ENCODE measurements around the gene CT47A1. TPM values are rescaled to one million over a fixed set of nuclear protein-coding genes. Genes with fewer than 3 reads are reported as not detected.
"Not testable (repeated sequence)": the region's sequence is repeated elsewhere in the genome, so short reads cannot be mapped to it uniquely, and the experiment has no call there.

CT47A1 gene
- total RNA-seq, result not detected in 2 replicates
- total RNA-seq (2013), result not detected
- polyA plus RNA-seq, result not detected in 2 replicates
- polyA minus RNA-seq, result not detected in 2 replicates

DNA sequence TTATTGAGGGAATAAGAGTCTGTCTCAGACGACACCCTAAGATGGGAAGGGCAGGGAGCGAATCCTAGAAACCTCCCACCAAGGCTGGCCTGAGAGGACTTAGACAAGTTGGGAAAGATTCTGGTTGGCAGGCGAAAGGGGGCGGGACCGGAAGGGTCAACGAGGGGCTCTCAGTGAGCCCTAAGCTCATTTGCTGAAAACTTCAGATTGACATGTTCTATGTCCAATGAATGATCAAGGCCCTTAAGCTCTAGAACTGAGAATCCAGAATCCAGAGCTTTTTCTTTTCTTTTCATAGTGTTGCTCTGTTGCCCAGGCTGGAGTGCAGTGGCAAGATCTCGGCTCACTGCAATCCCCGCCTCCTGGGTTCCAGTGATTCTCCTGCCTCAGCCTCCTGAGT lies at the start of gene CT47A1:
TSS of gene CT47A1 (minus strand) at position 101 of the 400 bp plus-strand sequence. CDS start 231 bp downstream, outside the sequence.
- H3K4me1 Mint-ChIP-seq; CTCF ChIA-PET; H3K9ac ChIP-seq (ENCODE audit: low read length); H3K4me2 ChIP-seq (replicated peaks; ENCODE audit: low read depth, low read length, poor library complexity, severe bottlenecking); POLR2A ChIA-PET; H2AFZ ChIP-seq (ENCODE audit: insufficient read depth, low read depth, low read length, poor library complexity, severe bottlenecking); H3K27me3 Mint-ChIP-seq; intact Hi-C loops (cut with micrococcal nuclease); H3K27ac ChIP-seq (ENCODE audit: low read length in 2 of 2); H3K4me1 ChIP-seq (ENCODE audit: control insufficient read depth in 2 of 2, insufficient read depth in 2 of 2, low read length in 2 of 2); H3K9me3 ChIP-seq (ENCODE audit: control extremely low read depth in 1 of 3, control insufficient read depth in 2 of 3, insufficient read depth in 1 of 3, low read length in 2 of 3); H3K4me3 Mint-ChIP-seq; H3K27me3 ChIP-seq (replicated peaks in 1 of 4; ENCODE audit: control extremely low read depth in 1 of 4, control insufficient read depth in 3 of 4, insufficient read depth in 4 of 4, low read length in 3 of 4); H3K4me3 ChIP-seq (ENCODE audit: control extremely low read depth in 1 of 5, extremely low read depth in 1 of 5, insufficient read depth in 1 of 5, low read depth in 2 of 5, low read length in 4 of 5); H4K20me1 ChIP-seq (ENCODE audit: control insufficient read depth, insufficient read depth, low read length, poor library complexity, severe bottlenecking); H3K27ac Mint-ChIP-seq; DNase-seq; H3K79me2 ChIP-seq (ENCODE audit: control insufficient read depth, insufficient read depth, low read length); ATAC-seq (ENCODE audit: low read depth); H3K36me3 ChIP-seq (replicated peaks in 1 of 2; ENCODE audit: control extremely low read depth in 1 of 2, control insufficient read depth in 1 of 2, extremely low read depth in 1 of 2, insufficient read depth in 2 of 2, low read length in 1 of 2); H3K9me3 Mint-ChIP-seq (ENCODE audit: insufficient read depth): not testable (repeated sequence)
- no CpG with 5 or more reads among the region's 8 CpGs for WGBS (ENCODE audit: insufficient coverage)

DNA sequence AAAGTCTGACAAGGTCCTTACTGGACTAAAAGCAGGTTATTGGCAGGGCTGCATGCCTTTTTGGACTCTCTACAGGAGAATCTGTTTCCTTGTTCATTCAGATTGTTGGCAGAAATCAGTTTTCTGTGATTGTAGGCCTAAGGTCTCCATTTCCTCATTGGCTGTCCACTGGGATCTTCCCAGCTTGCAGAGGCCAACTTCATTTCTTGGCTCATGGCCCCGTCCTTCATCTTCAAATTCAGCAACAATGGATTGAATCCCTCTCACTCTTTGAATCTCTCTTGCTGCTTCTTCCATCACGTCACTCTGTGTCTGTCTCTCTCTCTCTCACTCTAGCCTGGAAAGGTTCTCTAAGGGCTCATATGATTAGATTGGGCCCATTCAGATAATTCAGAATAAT lies 47.0 kb upstream of the CT47A1 start:
- H2AFZ ChIP-seq (ENCODE audit: insufficient read depth, low read depth, low read length, poor library complexity, severe bottlenecking), result no peak overlapping the region
- intact Hi-C loops (cut with micrococcal nuclease), result no loop called here
- no peaks in the 10 kb centered on the region for H4K20me1 ChIP-seq (ENCODE audit: control insufficient read depth, insufficient read depth, low read length, poor library complexity, severe bottlenecking)
- H3K4me2 ChIP-seq (replicated peaks; ENCODE audit: low read depth, low read length, poor library complexity, severe bottlenecking), result no peak overlapping the region
- no peaks in the 10 kb centered on the region for H3K27me3 ChIP-seq (replicated peaks in 1 of 4; ENCODE audit: control extremely low read depth in 1 of 4, control insufficient read depth in 3 of 4, insufficient read depth in 4 of 4, low read length in 3 of 4)
- TF ChIP-seq, protein P1, sequence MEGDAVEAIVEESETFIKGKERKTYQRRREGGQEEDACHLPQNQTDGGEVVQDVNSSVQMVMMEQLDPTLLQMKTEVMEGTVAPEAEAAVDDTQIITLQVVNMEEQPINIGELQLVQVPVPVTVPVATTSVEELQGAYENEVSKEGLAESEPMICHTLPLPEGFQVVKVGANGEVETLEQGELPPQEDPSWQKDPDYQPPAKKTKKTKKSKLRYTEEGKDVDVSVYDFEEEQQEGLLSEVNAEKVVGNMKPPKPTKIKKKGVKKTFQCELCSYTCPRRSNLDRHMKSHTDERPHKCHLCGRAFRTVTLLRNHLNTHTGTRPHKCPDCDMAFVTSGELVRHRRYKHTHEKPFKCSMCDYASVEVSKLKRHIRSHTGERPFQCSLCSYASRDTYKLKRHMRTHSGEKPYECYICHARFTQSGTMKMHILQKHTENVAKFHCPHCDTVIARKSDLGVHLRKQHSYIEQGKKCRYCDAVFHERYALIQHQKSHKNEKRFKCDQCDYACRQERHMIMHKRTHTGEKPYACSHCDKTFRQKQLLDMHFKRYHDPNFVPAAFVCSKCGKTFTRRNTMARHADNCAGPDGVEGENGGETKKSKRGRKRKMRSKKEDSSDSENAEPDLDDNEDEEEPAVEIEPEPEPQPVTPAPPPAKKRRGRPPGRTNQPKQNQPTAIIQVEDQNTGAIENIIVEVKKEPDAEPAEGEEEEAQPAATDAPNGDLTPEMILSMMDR (IDR thresholded peaks at IDR 0.05), result no peak
- no peak for TF ChIP-seq EZH2 (IDR thresholded peaks at IDR 0.05; ENCODE audit: borderline replicate concordance, insufficient read depth, low read depth, low read length, poor library complexity, severe bottlenecking)
- H3K9ac ChIP-seq (ENCODE audit: low read length), result no peak overlapping the region
- DNase-seq (no peak), ATAC-seq (ENCODE audit: low read depth) (no peak)
- no peak overlapping the region for H3K27ac ChIP-seq (ENCODE audit: low read length in 2 of 2)
- CTCF ChIA-PET, result no interaction called here
- no peaks in the 10 kb centered on the region for H3K36me3 ChIP-seq (replicated peaks in 1 of 2; ENCODE audit: control extremely low read depth in 1 of 2, control insufficient read depth in 1 of 2, extremely low read depth in 1 of 2, insufficient read depth in 2 of 2, low read length in 1 of 2)
- Mint-ChIP-seq H3K4me1 (no peaks in the 10 kb centered on the region), H3K27me3 (peaks cover 10% of the 10 kb centered on the region), H3K4me3 (no peak overlapping the region), H3K9me3 (ENCODE audit: insufficient read depth) (no peaks in the 10 kb centered on the region), H3K27ac (no peak overlapping the region)
- WGBS (ENCODE audit: insufficient coverage), result 33% methylated on average over 1 of the region's 2 CpGs
- no peaks in the 10 kb centered on the region for H3K4me1 ChIP-seq (ENCODE audit: control insufficient read depth in 2 of 2, insufficient read depth in 2 of 2, low read length in 2 of 2)
- no peak overlapping the region for H3K4me3 ChIP-seq (ENCODE audit: control extremely low read depth in 1 of 5, extremely low read depth in 1 of 5, insufficient read depth in 1 of 5, low read depth in 2 of 5, low read length in 4 of 5)
- no peaks in the 10 kb centered on the region for H3K79me2 ChIP-seq (ENCODE audit: control insufficient read depth, insufficient read depth, low read length)
- POLR2A ChIA-PET, result no interaction called here
- no peaks in the 10 kb centered on the region for H3K9me3 ChIP-seq (ENCODE audit: control extremely low read depth in 1 of 3, control insufficient read depth in 2 of 3, insufficient read depth in 1 of 3, low read length in 2 of 3)

All from B cell (primary cell).